ENCODE results near the gene CUEDC1.

CUEDC1 gene

DNA sequence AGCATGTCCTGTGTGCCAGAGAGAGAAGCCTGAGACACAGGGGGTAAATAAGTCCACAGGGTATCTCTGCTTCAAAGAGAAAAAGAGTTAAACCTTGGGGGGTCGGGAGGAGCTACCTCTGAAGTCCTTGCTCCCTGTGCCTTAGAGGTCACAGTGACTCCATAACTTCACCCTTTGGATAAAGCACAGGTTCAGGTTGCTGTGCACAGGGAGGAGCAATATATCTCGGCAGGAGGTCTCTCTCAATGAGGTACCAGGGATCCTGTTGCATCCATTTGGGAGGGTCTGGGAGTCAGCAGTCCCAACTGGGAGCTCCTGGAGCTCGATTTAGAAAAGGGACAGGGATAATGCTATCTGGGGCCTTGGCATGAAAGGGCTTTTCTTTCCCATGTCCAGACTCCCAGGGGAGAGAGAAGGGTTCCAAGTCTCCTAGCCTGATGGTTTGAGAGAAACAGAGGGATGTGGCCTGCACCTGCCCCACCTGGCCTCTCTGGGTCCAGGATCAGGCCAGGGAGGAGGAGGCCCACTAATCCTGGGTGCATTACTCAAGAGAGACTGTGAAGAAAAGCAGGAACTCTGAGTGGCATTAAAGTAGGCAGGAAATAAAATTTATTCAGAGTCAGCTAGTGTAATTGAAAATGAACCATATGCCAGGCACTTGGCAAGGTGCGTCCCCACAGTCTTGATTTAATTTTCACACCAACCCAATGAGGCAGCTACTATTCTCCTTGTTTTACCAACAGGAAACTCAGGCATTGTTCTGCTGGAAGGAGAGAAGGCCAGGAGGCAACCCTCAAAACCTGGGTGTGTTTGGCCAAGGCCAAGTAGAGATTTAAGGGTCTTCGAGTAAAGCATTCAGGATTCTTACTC lies 40.7 kb downstream of the CUEDC1 start:
- DNase-seq = no peak

DNA sequence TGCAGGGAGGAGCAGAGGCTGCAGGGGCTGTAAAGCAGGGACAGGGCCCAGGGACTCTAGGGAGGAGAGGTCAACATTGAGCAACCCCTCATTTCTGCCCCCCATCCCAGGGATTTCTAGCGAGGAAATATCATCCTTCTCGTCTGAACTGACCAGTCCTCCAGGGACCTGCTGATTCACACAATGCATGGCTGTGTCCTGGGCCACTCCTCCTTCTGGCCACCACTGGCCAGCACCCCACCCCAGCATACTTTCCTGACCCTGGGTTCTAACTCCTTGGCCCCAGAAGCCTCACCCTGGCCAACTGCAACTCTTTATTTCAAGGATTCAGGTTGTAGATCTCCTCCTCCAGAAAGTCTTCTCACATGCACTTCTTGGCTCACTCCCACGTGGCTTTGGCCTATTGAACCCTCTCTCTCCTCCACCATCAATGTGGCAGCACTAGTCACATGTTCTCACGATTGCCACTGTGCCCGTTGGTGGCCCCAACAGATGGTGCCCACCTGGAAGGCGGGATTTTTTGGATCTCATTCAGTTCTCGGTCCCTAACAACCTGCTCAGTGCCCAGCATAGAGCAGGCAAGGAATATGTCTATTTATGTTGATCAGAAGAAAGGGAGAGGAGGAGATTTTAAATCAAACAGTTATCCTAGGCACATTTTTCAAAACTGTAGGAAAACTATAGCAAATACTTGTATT lies 41.5 kb downstream of the CUEDC1 start:
- no peak for DNase-seq

DNA sequence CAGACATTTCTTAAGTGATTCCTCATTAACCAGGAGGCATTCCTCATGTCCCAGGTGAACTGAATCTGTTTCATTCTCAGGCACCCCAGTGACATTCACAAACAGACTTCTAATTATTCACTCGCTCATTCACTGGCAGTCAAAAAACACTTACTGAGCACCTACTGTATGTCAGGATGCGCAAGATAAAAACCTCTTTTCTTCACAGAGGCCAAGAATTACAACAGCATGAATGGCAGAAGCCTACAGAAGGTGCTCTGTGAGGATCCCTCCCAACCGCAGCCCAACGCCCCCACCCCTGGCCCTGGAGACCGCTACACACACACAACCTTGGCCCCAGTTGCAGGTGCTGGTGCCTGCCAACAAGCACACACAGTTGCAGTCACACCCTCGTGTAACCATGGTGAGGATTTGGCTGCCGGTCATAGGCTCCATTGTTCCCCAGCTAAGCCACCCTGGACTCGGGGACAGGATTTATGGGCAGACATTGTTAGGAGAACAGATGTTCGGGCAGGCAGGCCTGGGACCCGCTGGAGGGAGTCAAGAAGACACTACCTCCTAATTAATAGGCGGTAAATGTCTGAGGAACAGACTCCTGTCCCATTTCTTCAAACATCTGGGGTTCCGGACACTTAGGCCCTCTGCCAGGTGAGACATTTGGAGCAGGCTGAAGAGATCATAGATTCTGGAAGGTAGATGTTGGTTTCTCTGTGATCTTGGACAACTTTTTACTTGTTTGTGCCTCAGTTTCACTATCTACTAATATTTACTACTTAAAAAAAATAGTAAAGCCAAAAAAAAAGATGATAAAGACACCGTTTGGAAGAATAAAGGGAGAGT lies 43.2 kb downstream of the CUEDC1 start:
- no peak for DNase-seq

DNA sequence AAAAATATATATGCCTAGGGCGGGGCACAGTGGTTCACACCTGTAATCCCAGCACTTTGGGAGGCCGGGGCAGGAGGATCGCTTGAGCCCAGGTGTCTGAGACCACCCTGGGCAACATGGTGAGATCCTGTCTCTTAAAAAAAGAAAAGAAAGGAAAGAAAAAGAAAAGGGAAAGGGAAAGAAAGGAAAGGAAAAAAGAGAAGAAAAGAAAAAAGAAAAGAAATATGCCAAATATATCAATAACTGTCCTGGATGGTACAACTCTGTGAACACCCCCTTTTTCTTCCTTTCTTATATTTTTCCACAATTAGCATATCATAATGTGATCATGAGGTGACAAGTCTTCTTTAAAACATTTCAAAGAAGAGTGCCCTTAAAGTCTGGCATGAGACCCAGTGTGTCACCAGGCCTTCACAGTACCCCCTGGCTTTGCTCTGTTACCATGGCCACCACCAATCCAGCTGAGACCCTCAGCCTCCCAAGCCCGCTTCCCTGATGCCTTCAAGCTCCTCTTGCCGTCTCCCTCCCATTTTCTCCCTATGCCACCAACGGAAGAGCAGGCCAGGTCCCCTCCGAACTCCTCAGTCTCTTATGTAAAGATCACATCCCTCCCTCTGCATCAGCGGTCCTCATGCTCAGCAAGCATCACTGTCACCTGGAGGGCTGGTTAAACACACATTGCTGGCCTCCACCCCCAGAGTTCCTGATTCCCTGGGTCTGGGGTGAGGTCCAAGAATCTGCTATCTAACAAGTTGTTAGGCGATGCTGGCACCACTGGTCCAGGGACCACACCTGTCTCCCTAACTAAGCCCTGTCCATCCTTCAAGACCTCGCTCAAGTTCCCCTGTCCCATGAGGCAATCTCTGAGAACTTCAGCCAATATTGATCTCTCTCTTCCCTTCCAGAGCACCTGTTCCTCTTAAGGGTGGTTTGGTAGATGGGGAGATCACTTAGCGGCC lies 44.5 kb downstream of the CUEDC1 start:
- no peak for DNase-seq

DNA sequence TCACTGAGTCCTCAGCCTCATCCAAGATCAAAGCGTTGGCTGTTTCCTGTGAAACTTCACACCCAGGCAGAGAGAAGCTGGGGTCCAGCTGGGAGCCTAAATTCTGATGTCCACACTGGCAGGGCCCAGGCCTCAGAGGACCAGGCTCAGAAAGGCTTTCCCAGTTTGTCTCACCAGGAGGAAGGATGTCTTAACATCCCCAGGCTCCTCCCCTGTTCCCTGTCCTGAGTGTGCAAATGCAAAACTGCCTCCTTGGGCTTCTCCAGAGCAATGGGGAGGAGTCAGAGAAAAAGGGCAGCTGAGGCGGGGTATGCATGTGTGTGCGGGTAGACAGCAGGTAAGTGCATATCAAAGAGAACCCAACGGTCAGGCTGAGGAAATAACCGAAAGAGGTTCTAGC lies 45.7 kb downstream of the CUEDC1 start:
- DNase-seq = no peak

DNA sequence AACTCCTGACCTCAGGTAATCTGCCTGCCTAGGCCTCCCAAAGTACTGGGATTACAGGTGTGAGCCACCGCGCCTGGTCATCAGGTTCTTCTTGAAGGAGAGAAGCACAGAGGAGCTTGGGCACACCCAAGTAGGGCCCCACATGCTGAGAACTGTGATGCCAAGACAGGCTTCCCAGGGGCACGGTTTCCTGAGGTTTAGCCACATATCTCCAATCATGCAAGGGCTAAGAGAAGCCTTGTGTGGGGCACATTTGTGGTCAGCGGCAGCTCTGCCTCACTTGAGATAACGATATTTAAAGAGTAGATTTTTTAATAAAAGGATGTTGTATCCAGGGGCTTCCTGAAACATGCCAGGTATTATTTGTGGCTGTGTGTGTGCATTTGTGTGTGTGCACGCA lies 46.9 kb downstream of the CUEDC1 start:
- DNase-seq = no peak

DNA sequence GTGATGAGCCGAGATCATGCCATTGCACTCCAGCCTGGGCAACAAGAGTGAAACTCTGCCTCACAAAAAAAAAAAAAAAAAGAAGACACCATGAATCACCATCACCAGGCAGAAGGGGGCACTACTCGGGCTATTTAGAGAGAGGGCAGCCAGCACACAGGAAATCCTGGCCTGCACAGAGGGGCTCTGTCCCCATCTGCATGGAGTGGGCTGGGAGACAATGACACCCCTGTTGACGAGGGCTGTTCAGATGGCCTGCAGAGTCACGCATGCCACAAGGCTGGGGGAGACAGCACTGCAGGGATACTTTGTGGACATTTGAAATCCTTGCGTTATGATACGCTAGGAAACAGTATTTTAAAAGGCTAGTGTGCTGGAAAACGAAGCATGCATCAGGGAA lies 48.3 kb downstream of the CUEDC1 start:
- DNase-seq = no peak

DNA sequence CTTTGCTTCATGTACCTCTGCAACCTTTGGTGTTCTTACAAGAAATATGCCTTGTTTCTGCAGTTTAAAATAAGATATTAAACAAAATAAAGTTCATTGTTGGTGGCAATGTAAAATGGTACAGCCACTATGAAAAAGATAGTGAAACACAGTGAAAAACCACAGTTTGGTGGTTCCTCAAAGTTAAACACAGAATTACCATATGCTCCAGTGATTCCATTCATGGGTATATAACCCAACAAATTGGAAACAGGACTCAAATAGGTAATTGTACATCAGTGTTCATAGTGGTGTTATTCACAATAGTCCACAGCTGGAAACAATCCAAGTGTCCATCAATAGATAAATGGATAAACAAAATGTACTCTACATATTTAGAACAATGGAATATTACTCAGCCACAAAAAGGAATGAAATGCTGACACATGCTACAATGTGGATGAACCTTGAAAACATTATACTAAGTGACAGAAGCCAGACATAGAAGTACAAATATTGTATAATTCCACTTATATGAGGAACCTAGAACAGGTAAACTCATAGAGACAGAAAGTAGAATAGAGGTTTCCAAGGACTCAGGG lies 49.2 kb downstream of the CUEDC1 start:
- no peak for DNase-seq

DNA sequence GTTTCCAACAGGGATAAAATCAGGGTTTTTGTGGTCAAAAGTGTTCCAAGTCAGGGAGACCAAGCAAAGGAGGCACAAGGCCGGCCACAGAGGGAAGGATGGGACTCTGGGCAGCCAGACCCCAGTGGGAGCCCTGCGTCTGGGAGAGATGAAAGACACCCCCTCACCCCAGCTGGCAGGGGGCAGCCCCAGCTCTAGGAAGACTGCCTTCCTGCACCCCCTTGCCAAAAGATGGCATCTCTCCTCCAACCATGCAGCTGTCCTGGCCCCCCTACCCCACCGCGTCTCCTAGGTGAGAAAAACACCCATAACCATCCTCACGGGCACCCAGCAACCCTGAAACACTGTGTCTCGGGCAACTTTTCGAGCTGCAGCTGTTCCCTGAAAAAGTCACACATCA lies 51.3 kb downstream of the CUEDC1 start:
- no peak for DNase-seq

DNA sequence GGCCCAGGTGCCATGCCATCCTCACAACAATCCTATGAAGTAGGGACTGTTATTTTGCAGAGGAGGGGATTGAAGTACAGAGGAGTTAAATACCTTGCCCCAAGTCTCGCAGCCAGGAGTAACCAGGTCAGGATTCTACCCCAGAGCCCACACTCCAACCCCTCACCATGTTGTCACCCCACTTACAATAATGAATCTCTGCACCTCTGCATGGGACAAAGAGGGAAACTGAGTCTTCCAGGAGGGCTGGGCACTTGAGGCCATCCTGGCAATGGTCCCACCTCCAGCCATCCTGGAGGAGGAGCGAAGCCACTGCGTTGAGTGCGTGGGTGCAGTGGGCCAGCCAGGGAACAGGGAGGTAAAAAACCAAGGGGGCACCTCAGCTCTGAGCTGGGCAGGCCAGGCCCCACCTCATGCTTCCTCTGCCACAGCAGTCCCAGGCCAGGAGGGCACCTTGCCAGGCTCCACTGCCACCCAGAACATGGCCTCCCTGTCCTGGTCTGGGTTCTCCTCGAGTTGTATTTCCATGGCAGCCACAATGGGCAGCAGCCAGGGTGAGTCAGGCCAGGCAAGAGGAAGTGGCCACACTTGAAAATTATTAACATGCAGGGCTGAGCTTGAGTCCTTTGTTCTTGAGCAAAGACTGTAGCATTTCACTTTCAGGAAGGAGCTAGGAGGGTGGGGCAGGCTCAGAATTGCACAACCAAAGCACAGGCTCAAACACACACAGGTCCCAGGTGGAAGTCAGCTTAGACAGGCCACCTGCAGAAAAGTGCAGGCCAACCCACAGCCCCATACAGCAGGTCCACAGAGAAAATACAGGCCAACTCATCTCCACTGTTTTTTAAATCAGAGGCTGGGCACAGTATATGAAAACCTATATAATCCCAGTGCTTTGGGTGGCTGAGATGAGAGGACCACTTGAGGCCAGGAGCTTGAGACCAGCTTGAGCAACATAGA lies 52.1 kb downstream of the CUEDC1 start:
- DNase-seq = no peak

DNA sequence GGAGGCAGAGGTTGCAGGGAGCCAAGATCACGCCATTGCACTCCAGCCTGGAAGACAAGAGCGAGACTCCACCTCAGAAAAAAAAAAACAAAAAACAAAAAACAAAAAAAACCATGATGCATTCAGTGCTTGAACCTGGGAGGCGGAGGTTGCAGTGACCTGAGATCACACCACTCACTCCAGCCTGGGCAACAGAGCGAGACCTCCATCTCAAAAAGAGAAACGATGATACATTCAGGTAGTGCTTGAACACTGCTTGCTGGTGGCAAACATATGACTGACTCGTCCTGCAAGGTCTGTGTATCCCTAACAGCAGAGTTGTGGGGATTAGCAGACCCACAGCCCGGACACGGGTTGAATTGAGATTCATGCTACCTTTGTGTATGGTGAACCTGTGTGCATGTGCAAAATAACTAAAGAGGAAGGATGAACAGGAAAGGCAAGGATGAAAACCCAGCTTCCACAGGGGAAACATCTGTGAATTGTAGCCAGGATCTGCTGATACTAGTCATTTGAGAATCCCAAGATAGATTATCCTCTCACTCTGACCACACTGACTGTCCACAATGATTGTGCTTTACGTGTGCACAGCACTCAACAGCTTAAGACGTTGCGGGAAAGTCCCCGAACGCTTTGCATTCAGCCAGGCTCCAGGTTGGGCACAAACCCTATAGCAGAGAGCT lies 53.0 kb downstream of the CUEDC1 start:
- DNase-seq = no peak

DNA sequence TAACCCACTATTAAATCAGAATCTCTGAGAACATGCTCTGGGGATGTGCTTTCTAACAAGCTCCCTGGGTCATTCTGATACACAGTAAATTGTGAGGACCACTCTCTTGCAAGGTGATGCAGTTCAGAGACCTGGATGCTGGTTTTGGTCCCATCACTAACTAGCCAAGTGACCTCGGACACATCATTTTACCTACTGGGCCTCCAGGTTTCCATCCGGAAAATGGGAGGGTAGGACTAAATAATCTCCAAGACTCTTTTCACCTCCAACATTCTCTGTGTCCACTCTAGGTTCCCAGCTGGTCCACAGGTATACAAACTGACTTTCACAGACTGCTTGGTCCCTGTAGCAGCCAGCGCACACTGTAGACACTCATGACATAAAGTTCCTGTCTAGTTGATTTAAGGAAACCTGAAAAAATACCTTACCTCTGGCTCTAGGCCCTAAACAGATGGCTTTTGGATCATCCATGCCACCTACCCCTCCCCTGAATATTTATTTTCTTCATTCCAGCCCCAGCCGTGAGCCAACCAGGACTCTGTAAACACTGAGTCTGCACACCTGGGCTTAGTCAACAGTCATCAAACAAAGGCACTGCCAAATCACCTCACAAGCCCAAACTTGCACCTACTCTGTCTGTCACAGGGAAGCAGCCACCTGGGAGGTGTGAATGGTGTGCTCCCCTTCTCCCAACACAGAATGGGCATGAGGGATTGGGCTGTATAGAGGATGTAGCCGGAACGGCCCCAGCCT lies 54.0 kb downstream of the CUEDC1 start:
- no peak for DNase-seq

DNA sequence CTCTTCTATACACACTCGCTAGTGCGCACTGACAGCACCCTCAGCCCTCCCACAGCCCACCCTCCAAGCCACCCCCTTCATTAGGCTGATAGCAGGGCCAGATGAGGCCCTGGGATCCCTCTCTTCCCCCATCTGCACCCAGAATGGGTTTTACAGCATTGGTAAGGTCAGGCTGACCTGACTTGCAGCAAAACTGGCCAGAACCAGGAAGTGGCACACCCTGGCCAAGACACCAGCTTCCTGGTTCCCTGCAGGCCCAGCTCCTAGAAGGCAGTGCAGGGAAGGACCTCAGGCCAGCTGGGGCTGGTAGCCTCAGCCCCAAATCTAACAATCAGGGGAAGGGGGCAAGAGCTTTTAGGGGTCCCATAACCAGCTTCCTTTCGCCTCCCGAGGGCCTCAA lies 55.4 kb downstream of the CUEDC1 start:
- no peak for DNase-seq

DNA sequence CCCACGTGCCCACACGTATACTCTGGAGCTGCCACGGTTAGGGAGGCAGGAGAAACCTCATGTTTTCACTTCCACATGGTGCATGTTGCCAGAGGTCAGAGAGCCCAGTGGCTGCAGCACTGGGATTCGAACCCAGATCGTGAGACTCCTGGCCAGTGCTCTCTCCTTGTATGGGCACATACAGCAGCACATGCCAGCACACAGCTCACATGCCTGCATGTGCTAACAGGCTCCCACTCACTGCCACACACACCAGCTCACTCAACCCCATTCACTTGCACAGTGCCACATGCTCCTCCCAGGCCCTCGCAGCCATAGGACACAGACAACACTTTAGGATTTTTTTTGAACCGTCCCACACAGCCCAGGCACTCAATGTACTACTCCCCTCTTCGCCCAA lies 55.8 kb downstream of the CUEDC1 start:
- DNase-seq = no peak

DNA sequence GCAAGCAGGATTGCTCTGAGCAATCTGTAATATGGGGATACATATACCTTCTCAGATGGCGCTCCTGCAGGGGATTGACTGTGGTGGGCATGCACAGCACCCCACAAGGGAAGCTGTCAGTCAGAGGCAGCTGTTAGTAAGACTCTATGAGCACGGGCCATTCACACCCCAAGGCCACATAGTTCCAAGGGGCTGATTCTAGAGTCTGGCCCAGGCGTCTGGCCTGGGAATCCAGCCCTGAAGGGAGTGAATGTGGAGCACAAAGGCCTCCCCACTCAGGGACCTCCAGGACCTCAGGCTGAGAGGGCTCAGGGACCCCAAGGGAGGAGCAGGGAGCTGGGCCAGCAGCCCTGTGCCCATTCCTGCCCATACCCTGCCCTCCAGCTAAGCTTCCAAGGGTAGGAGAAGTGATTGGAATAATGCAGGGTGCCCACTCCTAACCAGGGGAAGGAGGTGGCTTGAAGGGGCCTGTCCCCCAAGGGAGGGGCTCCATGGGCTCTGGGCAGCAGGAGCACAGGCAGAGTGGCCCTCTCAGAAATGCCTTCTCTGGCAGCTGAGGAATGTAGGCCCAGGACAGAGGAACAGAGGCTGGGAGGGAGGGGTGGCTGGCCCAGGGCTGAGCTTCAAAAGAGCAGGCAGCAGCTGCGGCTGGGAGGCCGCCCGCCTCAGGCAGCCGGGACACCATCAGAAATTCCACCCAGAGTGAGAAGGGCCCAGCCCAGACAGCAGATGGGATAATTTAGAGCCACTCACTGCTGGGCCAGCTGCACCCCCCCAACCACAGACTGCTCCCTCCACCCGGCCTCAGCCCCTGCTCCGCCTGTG lies 56.5 kb downstream of the CUEDC1 start:
- no peak for DNase-seq

DNA sequence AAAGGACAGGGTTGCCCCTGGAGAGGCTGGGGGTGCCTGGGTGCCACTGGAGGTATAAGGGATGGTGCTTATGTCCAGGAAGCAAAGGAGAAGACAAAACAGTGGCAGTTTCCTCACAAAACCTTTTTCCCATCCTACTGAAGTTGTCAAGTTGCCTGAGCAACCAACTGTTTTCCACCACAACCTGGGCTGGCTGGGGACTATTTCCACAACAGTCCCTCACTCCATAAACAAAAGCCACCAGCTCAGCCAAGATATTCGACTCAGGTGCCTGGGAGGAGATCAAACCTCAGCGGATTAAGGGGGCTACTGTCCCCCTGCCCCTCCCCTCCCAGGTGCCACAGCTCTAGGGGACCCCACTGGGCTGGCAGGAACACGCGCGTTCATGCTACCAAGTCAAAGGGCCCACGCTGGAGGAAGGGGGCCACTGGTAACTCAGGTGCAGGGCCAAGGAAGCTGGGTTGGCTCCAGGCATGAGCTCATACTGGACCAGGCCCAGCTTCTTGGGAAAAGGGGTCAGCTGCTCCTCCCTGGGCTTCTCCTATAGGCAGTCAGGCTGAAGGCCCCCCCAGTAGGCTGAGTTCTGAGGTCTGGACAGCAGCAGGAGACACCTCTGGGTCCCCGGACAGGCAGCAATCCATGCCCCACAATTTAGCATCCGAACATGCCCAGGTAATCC lies 59.7 kb downstream of the CUEDC1 start:
- DNase-seq = no peak

DNA sequence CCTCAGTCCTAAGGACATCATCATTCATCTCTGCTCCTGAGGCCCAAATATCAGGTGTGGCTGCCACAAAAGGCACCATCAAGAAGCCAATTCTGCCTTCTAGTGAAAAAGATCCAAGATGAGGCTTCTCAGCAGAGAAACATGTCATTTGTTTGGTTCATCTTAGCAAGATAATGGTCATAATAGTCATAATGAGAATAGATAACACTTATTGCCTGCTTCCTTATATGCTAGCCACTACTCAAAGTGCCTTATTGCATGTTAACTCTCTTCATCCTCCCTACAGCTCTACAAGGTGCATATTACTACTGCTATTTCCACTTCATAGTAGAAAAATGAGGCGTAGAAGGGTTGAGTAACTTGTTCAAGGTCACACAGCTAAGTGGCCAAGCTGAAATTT lies 60.4 kb downstream of the CUEDC1 start:
- DNase-seq = no peak
